Activated CD8-positive, alpha-beta memory T cell treated with anti-CD3 and anti-CD28 coated beads for 4 hours (primary cell): ENCODE data around the gene PLCH1.

ENCODE experiments used
- DNase-seq, 2 donors: peaks; one replicate each; pipeline ENCODE4 v3.0.0-alpha.2; 2020; ENCODE audit warnings: low read depth in 2 of 2

The PLCH1 gene

DNA sequence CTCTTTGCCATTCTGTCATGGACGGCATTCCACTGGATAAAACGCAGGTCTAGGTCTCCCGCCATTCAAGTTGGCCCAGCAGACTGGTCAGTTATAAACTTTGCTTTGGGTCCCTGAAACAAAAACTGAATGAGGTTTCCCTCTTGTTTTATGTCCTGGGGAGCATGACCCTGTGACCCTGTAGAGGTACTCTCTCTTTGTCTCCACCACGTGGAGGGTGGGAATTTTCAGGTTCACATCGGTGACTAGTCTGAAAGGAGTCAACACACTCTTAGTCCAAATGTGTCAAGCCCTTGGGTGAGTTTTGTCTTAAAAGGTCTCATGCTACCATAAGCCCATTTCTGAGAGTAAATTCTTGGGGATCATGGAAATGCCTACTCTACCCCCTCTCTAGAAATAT is 139.9 kb downstream of the PLCH1 start:
- no peak for DNase-seq

DNA sequence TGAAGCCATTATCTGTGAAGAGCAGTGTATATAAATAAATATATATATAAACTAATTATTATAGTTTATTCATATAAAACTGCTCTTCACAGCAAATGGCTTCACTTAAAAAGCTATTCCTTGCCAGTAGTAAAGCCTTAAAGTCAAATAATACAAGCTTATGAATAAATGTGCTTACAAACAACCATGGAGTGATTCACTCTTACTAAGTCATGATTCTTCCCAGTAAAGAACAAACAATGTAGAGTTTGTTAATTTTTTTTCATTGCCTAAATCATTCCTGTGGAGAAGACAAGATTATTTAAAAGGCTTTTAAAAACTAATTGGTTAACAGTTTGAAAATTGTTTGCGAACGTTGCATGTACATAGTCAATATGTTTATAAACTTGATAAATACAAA is 140.7 kb downstream of the PLCH1 start:
- no peak for DNase-seq

DNA sequence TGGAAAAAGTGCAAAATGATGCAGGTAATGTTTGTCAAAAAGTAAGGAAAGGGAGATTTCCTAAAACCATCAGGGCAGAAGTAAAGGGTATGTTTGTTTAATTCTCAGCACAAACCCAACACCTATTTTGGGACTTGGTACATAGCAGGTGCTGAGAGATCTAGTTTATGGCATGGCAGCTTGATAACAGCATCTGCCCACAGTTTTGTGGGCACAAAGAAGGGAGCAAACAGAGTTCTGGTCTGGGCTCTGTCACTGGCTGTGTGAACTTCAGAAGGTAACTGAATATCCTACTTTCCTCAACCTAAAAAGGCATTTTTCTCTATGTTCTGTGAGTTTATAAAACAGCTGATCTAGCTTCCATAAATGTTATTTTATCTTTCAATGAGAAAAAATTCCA is 141.6 kb downstream of the PLCH1 start:
- no peak for DNase-seq

DNA sequence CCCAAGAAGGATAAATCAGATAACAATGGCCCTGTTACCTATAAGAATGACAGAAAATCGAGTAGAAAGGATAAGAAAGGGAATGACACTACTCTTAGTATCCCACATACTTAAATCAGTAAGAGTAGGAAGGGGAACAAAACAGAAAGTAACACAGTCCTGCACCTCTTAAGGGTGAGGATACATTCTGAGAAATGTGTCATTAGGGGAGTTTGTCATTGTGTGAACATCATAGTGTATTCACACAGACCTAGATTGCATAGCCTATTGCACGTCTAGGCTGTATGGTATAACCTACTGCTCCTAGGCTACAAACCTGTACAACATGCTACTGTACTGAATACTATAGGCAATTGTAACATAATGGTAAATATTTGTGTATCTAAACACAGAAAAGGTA is 142.6 kb downstream of the PLCH1 start:
- no peak for DNase-seq

DNA sequence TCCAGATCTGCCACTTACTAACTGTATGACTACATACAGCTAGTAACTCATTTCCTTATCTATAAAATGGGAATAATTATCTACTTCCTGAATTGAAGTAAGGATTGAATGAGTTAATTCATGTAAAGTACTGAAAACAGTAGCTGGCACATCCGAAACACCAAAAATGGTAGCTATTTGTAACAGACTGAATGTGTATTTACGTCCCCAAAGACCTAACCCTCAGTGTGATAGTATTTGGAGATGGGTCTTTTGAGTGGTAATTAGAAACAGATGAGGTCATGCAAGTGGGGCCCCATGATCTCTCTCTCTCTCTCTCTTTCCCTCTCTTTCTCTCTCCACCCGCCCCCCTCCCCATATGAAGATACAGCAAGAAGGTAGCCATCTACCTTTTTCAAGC is 146.2 kb downstream of the PLCH1 start:
- no peak for DNase-seq

DNA sequence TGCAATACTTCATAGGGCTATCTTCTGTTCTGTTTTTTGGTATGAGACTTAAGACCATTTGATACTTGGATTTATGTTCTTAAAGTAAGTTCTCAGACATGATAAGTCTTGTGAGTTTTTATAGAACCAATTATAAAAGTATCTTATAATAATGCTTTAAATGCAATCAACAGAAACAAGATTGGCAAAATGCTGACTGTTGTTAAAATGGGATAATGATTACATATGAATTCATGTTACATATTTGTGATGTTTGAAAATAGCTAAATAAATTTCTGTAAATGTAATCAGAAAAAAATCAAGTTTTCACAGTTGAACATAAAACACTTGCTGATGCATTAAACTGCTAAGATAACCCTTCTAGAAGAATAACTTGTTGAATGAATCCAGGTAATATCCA is 148.3 kb downstream of the PLCH1 start:
- no peak for DNase-seq

DNA sequence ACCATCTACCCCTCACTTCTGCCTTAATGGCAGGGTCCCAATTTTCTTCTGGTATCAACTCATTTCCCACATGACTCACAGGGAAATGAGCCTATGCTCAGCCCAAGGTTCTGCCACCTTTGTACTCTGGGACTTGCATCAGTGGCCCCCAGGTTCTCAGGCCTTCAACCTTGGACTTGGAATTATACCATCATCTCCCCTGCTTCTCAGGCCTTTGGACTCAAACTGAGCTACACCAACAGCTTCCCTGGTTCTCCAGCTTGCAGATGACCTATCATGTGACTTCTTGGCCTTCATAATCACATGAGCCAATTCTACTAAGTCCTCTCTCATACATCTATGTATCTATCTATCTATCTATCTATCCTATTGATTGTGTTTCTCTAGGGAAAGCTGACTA is 149.5 kb downstream of the PLCH1 start:
- no peak for DNase-seq

DNA sequence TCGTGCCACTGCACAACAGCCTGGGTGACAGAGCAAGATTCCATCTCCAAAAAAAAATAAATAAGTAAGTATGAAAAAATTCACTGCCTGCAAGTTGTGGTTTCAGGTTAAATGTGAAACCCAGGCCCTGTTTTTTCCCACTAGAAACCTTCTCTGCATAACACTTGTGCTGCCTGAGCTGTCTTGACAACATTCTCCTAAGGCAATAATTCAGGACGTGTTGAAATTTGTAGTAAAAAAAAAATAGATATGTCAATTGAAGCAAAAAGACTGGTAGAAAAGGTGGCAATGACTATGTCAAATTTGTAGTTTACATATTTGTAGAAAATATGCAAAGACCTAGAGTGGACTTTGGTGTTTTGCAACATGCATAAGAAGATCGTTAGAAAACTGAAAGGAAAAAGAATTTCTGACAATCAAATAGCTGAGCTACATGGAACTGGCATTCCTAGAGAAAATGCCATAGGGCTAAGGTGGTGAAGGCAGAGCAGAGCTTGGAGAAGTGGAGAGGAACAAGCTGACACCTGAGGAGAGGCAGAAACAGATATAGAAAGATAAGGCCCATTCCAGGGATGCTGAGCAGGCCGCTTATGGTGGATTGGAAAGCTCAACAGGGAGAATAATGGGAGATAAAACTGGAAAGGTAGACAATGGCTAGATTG is 150.2 kb downstream of the PLCH1 start:
- no peak for DNase-seq

DNA sequence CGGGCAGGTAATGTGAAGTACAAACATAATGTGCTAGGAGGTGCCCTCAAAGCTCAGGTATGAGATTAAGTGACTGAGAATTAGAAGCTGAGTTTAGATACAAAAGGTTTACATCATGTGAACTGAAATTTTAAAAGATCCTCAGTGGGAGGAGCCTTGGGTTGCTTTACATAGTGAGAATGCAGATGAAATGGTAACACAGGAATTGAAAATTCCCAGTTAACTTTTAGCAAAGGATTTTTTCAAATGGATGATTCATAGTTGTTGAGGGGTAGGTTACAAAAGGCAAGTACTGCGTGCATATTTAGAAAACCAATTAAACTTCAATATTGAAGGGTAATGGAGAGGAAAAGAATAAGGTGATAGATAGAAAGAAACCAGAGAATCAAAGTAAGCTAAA is 157.3 kb downstream of the PLCH1 start:
- no peak for DNase-seq

DNA sequence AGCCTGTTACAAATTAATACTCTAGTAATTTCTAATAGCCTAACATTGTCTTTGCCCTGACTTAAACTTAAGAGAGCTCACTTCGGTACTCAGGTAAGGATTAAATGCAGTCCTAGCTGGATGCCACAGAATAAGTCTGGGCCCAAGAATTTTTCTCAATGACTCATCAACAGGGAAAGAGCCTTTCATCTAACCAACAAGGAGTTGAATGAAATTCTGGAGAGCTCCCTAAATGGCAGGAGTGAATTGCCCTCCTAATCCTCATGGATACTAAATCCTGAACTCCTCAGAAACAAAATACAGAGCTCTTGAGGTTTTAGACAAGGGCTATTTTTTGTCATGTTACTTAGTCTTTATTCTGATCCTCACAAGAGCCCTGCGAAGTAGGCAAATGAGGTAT is 159.5 kb downstream of the PLCH1 start:
- DNase-seq, result no peak

DNA sequence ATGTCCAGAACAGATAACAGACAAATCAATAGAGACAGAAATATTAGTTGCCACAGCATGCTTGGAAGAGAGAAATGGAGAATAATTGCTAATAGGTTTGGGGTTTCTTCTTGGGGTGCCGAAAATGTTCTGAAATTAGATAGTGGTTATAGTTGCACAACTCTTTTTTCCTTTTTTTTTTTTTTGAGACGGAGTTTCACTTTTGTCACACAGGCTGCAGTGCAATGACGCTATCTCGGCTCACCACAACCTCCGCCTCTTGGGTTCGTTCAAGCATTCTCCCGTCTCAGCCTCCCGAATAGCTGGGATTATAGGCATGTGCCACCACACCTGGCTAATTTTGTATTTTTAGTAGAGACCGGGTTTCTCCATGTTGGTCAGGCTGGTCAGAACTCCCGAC is 163.3 kb downstream of the PLCH1 start:
- no peak for DNase-seq

DNA sequence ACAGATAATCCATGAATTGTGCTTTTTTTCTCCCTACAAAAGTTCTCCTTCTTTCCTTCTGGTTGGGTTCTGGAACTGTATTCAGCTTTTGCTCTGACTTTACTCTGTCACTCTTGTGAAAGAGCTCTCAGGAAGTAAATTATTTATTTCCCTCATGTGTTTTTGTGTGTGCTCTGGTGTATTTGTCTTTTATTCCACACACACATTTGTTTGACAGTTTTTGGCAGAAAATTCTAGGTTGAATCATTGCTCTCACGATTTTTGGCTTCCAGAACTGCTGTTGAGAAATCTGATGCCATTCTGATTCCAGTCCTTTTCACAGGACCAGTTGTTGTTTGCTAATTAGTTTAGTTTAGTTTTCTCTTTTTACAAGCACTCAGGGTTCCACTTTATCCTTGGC is 172.8 kb downstream of the PLCH1 start:
- no peak for DNase-seq

DNA sequence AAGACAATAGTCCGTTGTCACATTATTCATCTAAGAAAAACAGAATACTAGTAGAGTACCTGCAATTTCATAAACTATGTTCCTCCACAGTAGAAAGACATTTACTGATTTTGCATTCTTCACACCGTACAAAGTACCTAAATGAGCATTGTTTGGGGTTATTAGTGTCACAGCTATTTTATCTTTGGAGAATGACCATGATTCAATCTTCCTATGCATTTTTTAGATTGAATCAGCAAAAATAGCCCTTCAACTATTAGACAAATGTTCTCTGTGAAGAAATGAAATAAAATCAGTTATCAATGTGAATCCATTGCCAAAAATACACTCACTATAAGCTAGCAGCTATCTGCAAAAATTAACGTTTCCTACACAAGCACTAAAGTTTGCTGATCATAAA is 176.6 kb downstream of the PLCH1 start:
- no peak for DNase-seq

DNA sequence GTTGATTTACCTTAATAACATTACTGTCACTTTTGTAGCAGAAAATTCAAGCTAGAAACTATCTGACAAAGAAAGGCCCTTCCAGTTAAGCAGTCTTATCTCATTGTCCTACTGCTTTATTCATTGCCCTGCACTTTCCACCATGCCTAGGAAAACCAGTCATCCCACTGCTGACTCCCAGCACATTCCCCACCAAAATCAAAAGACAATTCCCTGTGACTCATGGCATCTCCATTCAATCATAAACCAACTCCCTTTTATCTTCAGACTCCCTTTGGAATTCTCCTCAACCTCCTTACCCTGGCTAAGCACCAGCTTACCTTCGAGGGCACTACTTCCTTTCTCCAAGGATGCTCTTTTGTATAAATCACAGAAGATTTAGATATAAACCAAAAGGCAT is 184.3 kb downstream of the PLCH1 start:
- no peak for DNase-seq

DNA sequence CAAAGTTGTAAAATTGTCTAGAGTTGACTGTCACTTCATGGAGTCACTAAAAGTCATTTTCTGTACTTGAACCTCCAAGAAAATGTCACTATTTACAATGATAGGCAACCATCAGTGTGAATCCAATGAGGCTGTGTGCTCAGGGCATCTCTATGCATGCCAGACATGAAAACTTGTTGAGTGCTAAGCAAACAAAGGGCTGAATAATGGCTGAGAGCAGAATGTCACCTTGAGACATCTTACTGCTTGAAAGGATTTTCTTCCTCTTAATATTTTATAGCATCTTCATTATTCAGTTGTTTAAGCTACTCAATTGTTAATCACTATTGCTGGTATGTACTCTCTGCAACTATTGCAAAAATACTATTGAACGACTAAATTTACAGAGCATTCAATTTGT is 184.7 kb downstream of the PLCH1 start:
- no peak for DNase-seq

DNA sequence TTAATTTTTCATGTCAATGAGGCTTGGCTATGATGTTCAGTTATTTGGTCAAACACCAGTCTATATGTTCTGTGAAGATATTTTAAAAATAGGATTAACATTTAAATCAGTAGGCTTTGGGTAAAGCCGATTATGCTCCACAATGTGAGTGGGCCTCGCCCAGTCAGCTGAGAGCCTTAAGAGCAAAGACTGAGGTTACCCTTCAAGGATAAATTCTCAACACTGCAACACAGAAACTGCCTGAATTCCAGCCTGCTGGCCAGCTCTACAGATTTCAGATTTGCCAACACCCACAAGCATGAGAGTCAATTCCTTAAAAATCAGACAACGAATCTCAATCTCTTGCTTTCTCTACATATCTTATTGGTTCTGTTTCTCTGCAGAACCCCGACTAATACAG is 188.3 kb downstream of the PLCH1 start:
- DNase-seq, result no peak

DNA sequence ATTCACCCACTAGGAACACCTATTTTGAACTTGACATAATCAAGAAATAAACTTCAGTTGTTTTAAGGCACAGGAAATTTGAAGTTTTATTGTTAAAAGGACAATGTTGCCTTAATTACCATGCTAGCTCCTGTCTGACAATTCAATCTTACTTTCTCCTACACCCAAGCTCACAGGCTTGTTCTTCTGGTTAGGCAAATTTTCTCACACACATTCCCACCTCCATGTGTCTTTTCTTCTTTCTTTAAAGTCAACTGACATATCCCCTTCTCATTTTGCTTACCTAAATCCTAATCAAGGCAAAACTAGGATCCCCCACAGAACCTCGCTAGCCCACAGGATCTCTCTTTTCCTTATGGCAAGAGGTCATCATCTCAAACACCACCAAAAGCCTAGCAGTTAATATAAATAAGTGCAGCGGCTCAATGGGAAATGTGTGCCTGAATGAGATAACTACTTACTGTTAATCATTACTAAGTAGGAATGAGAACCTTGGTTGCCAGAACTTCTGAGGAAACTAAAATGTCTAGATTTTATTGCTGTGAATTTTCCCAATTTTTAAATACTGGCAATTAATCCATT is 189.3 kb downstream of the PLCH1 start:
- DNase-seq, result no peak

DNA sequence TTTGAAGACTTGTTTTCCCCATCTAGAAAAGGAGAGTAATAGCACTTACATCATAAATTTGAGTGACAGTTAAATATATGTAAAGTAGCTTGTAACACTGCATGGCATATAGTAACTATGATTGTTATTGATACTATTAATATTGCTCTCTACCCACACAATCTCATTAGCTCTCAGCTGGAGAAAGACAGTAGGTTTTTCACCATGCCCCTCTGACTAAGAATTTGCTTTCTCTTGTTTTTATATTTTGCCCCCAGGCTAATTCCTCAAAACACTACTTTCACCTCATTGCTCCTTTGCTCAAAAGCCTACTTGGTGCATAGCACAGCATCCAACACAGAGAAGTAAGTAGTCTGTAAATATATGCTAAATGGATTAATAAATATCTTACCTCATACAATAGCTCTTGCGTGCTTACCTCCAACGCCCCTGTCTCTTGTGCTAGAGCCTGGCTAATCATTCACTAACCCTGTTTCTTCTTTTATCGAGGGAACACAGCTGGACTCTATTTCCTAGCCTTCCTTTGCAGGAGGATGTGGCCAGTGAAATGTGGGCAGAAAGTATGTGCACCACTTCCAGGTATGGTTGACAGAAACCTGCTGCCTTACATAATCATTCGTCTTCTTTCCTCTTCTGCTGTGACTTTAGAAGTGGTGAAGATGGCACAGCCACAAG is 190.0 kb downstream of the PLCH1 start:
- no peak for DNase-seq

DNA sequence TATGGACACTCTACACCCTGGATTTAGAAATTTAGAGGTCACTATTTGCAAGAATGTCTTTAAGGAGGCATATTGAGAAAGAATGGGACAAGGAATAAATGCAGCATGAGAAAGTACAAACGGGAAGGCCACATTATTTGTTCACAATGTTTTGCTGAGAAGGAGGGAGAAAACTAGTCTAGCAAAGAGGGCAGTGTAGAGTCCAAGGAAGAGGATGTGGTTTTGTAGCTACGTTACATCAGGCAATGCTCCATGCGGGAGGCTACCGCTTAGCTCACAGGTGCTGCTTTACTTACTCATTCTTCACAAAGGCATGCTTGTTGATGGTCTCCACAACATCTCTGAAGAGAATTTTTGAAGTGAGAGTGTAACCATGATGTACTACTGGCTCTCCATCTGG is 191.1 kb downstream of the PLCH1 start:
- no peak for DNase-seq

DNA sequence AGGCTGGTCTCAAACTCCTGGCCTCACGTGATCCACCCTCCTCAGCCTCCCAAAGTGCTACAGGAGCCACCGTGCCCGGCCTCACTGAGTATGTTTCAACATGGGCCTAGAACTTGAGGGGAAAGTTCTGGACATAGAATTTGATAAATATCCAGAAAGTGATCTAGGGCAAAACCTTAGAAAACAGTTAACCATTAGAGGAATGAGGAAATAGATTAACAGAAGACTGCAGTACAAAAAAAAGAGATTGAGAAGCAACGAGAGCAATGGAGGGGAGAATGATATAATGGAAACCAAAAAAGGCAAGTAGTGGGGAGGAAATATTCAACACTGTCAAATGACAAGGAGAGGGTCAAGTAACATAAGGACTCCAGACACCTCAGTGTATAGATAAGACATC is 191.5 kb downstream of the PLCH1 start:
- DNase-seq, result no peak

DNA sequence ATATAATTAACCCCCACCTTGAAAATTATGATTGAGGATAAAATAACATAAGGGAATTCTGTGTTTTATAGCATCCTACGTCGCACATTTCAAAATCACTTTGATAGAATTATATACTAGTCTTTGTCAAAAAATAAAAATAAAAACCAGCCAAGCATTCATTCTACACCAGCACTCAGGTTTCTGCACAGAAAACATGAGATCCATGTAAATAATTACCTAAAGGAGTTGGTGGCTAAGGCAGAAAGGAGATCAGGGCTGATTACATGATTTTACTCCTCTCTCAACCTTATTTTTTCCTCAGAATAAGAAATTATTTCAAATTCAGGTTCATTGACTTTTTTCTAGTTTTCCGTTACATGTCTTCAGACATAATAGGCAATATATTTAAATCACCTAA is 194.5 kb downstream of the PLCH1 start:
- DNase-seq, result no peak

DNA sequence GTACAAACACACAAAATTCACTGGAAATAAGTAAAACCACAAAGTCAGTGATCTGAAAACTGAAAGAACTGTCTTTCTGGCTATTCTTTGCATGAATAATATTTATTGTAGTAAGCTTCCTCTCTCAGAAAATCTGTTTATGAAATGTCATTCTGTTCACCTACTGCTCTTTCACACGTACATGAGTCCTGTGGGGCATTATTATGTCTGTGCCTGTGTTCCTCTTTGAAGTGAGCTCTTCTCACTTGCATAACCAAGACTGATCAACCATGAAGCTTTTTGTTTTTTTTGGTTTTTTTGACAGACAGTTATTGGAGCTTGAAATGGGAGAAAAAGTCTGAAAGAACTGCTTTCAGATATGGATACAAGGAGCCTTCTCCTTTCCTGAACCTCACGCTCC is 195.8 kb downstream of the PLCH1 start:
- no peak for DNase-seq

DNA sequence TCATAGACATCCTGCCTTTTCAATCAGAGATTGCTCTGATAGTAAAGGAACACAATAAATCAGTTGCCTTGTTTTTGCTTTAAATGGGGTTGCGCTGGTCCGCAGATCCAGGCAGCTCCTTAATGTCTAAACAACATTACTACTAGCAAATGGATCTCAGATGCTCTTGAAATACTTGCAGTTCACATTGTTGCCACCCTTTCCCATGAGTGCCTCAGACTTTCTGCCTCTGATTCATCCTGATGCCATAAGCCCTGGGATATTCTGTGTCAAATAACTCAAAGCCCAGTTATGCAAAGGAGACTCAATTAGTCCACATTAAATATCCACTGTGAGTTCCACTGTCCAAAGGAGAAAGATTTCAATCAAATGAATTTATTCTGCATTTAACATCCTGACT is 196.7 kb downstream of the PLCH1 start:
- no peak for DNase-seq

DNA sequence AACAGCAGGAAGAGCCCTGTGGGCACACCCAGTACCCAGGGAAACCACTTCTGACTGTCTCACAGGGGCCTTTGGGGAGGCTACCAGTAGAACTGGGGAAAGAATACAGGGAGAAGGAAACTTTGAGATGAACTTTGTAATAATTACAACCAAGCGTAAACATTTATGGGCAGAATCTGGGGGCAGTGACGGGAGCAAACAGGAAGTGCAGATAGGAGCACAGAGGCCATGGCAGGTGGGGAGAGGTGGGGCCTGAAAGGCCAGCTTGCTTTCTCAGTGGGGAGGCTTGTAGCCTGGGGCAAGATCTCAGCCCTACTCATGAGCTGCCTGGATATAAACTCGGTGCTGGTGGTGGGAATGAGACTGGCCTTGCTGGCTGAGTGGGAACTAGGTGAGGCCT is 209.8 kb downstream of the PLCH1 start:
- no peak for DNase-seq
